C4-2B (cell line): ENCODE results near the gene PRICKLE1.

Experiments
- H3K27ac ChIP-seq: fragments of 450-650 bp; 2 replicates; pipeline ENCODE4 v1.5.1; 2017
- CTCF ChIP-seq: fragments of 450-650 bp; conservative IDR thresholded peaks from 2 replicates; pipeline ENCODE4 v1.5.1; 2017; ENCODE audit warnings: mild to moderate bottlenecking
- ZFX ChIP-seq: fragments of 450-650 bp; IDR thresholded peaks from 2 replicates; pipeline ENCODE4 v1.6.1; 2017

PRICKLE1 gene

GRCh38 chr12:42472376-42472775 lies 117.2 kb downstream of the PRICKLE1 start:
- TF ChIP-seq CTCF (no peak), ZFX (no peak)
- H3K27ac ChIP-seq = no peak overlapping the region

GRCh38 chr12:42469355-42470175 lies 120.0 kb downstream of the PRICKLE1 start:
- H3K27ac ChIP-seq = no peak overlapping the region
- TF ChIP-seq ZFX (no peak), CTCF (no peak)

GRCh38 chr12:42468921-42469320 lies 120.6 kb downstream of the PRICKLE1 start:
- TF ChIP-seq ZFX = no peak

GRCh38 chr12:42468341-42468821 lies 121.2 kb downstream of the PRICKLE1 start:
- H3K27ac ChIP-seq = no peak overlapping the region
- TF ChIP-seq CTCF (no peak), ZFX (no peak)

More at GRCh38 chr12:42468921-42469320, 120.6 kb downstream of the PRICKLE1 start:
- H3K27ac ChIP-seq = no peak overlapping the region

- H3K27ac ChIP-seq = no peak overlapping the region
- TF ChIP-seq CTCF (no peak), ZFX (no peak)
Observed at GRCh38 chr12:42463671-42464070, 125.9 kb downstream of the PRICKLE1 start.

GRCh38 chr12:42462486-42462885 lies 127.1 kb downstream of the PRICKLE1 start:
- H3K27ac ChIP-seq = no peak overlapping the region
- TF ChIP-seq CTCF (no peak), ZFX (no peak)

- H3K27ac ChIP-seq = no peak overlapping the region
Observed at GRCh38 chr12:42459336-42459847, 130.2 kb downstream of the PRICKLE1 start.

More at GRCh38 chr12:42459336-42459847, 130.2 kb downstream of the PRICKLE1 start:
- TF ChIP-seq CTCF (no peak), ZFX (no peak)
